Measurements from ENCODE around the gene IMPG1.

IMPG1 gene

GRCh38 chr6:76072562-76072961 is at the start of gene IMPG1:
Gene IMPG1 (minus strand): TSS chr6:76072662. CDS start chr6:76072488, 174 bp downstream.
- DNase-seq: no peak

- no peak for DNase-seq
Observed at GRCh38 chr6:76120302-76120701, 47.8 kb upstream of the IMPG1 start.

GRCh38 chr6:76073281-76073680 is 819 bp upstream of the IMPG1 start:
- DNase-seq: no peak

- no peak for DNase-seq
Observed at GRCh38 chr6:76057469-76057868, 15.0 kb downstream of the IMPG1 start.

GRCh38 chr6:76052314-76052713 is 20.1 kb downstream of the IMPG1 start:
- DNase-seq: no peak

- DNase-seq: no peak
Observed at GRCh38 chr6:76043690-76044089, 28.8 kb downstream of the IMPG1 start.

GRCh38 chr6:76035713-76036112 is 36.7 kb downstream of the IMPG1 start:
- DNase-seq: no peak

GRCh38 chr6:76026101-76026500 is 46.4 kb downstream of the IMPG1 start:
- no peak for DNase-seq

GRCh38 chr6:76014626-76015530 is 57.6 kb downstream of the IMPG1 start:
- no peak for DNase-seq

- no peak for DNase-seq
Observed at GRCh38 chr6:76004202-76004601, 68.3 kb downstream of the IMPG1 start.

- DNase-seq: no peak
Observed at GRCh38 chr6:76003686-76004085, 68.8 kb downstream of the IMPG1 start.

GRCh38 chr6:76003113-76003512 is 69.3 kb downstream of the IMPG1 start:
- DNase-seq: no peak

- no peak for DNase-seq
Observed at GRCh38 chr6:76000629-76001028, 71.8 kb downstream of the IMPG1 start.

GRCh38 chr6:75997696-75998095 is 74.8 kb downstream of the IMPG1 start:
- DNase-seq: no peak

- no peak for DNase-seq
Observed at GRCh38 chr6:75993236-75994162, 79.0 kb downstream of the IMPG1 start.

GRCh38 chr6:75991941-75992340 is 80.5 kb downstream of the IMPG1 start:
- no peak for DNase-seq

GRCh38 chr6:75986935-75987334 is 85.5 kb downstream of the IMPG1 start:
- DNase-seq: no peak

GRCh38 chr6:75975904-75976303 is 96.6 kb downstream of the IMPG1 start:
- DNase-seq: no peak

GRCh38 chr6:75970093-75970492 is 102.4 kb downstream of the IMPG1 start:
- DNase-seq: no peak

GRCh38 chr6:75968143-75968542 is 104.3 kb downstream of the IMPG1 start:
- DNase-seq: no peak

GRCh38 chr6:75963569-75963968 is 108.9 kb downstream of the IMPG1 start:
- DNase-seq: no peak

- no peak for DNase-seq
Observed at GRCh38 chr6:75952128-75952527, 120.3 kb downstream of the IMPG1 start.

GRCh38 chr6:75947935-75948334 is 124.5 kb downstream of the IMPG1 start:
- no peak for DNase-seq
